SK-N-SH (cell line): ENCODE measurements around the gene PDXP. TPM values are rescaled to one million over a fixed set of nuclear protein-coding genes. Genes with fewer than 3 reads are reported as not detected.

Experiments used
- CTCF ChIA-PET: fragments of 300-600, 350-600 bp; formaldehyde crosslinking; extraction: SDS; loops from one replicate; lab custom pipeline; 2021; lab: Yijun Ruan, JAX
- POLR2A ChIA-PET: fragments of 350-600 bp; sonication (Branson Sonifier 250); formaldehyde crosslinking; extraction: SDS; loops from one replicate; lab custom pipeline; 2020; ENCODE audit warnings: antibody characterized with exemption, inconsistent platforms; lab: Yijun Ruan, JAX
- DNase-seq: peaks from one replicate; pipeline ENCODE4 v3.0.0; 2012
- H2AFZ ChIP-seq: fragments of 200-600 bp; sonication (generic); 2 replicates; pipeline ENCODE4 v1.8.1; 2016; ENCODE audit warnings: antibody characterized with exemption, mild to moderate bottlenecking, low read depth
- H3F3A ChIP-seq: fragments of 200-600 bp; sonication (generic); replicated peaks from 2 replicates; pipeline ENCODE3; 2016; ENCODE audit warnings: antibody characterized with exemption, mild to moderate bottlenecking; ENCODE audit not compliant: insufficient read depth
- H3K27ac ChIP-seq, 2 experiments: fragments of 200-500 bp in 1 of 2; fragments of 200-600 bp in 1 of 2; sonication (Bioruptor generic) in 1 of 2; sonication (generic), shearing (Covaris generic) in 1 of 2; 2 replicates each; pipeline versions ENCODE4 v1.5.1 to v1.6.1; 2014 to 2016; ENCODE audit warnings: low read depth in 2 of 2, inconsistent platforms in 1 of 2, low read length in 1 of 2, mild to moderate bottlenecking in 1 of 2, mixed read lengths in 1 of 2
- H3K27me3 ChIP-seq: fragments of 200-600 bp; sonication (generic), shearing (Covaris generic); 2 replicates; pipeline ENCODE4 v1.6.1; 2016; ENCODE audit warnings: mixed run types; ENCODE audit not compliant: insufficient read depth
- H3K36me3 ChIP-seq, 2 experiments: fragments of 200-500 bp in 1 of 2; fragments of 200-600 bp in 1 of 2; sonication (Bioruptor generic) in 1 of 2; sonication (generic) in 1 of 2; replicated peaks in 1 of 2; 2 replicates each; pipeline versions ENCODE3 to v1.5.1; 2014 to 2016; ENCODE audit warnings: low read length in 1 of 2, mild to moderate bottlenecking in 1 of 2; ENCODE audit not compliant: insufficient read depth in 2 of 2, control insufficient read depth in 1 of 2
- H3K4me1 ChIP-seq, 2 experiments: fragments of 200-500 bp in 1 of 2; fragments of 200-600 bp in 1 of 2; sonication (Bioruptor generic) in 1 of 2; sonication (generic), shearing (Covaris generic) in 1 of 2; 2 replicates each; pipeline versions ENCODE4 v1.5.1 to v1.6.1; 2014 to 2016; ENCODE audit warnings: low read depth in 1 of 2, low read length in 1 of 2, mixed run types in 1 of 2; ENCODE audit not compliant: insufficient read depth in 2 of 2, control insufficient read depth in 1 of 2
- H3K4me2 ChIP-seq: fragments of 200-600 bp; sonication (generic), shearing (Covaris generic); 2 replicates; pipeline ENCODE4 v1.6.1; 2017; ENCODE audit warnings: mixed run types
- H3K4me3 ChIP-seq, 2 experiments: fragments of 200-500 bp in 1 of 2; fragments of 200-600 bp in 1 of 2; sonication (Bioruptor generic) in 1 of 2; sonication (generic), shearing (Covaris generic) in 1 of 2; 2 replicates each; pipeline versions ENCODE4 v1.5.1 to v1.8.1; 2014 to 2016; ENCODE audit warnings: low read depth in 2 of 2, inconsistent platforms in 1 of 2, low read length in 1 of 2, mild to moderate bottlenecking in 1 of 2, mixed read lengths in 1 of 2, moderate library complexity in 1 of 2
- H3K79me2 ChIP-seq: fragments of 200-600 bp; sonication (generic); 2 replicates; pipeline ENCODE4 v1.8.1; 2017; ENCODE audit warnings: mild to moderate bottlenecking; ENCODE audit not compliant: insufficient read depth
- H3K9ac ChIP-seq: fragments of 200-600 bp; sonication (generic); 2 replicates; pipeline ENCODE4 v1.6.1; 2017; ENCODE audit warnings: mixed run types
- H3K9me2 ChIP-seq: fragments of 200-600 bp; sonication (generic); 2 replicates; pipeline ENCODE4 v1.6.1; 2017; ENCODE audit warnings: mixed run types
- H3K9me3 ChIP-seq: fragments of 200-600 bp; sonication (generic); 2 replicates; pipeline ENCODE4 v1.6.1; 2017; ENCODE audit warnings: mixed run types, mild to moderate bottlenecking, moderate library complexity
- H4K20me1 ChIP-seq: fragments of 200-600 bp; sonication (generic); 2 replicates; pipeline ENCODE4 v1.6.1; 2017; ENCODE audit warnings: mild to moderate bottlenecking, mixed run types; ENCODE audit not compliant: insufficient read depth
- CTCF ChIP-seq: fragments of 200-600 bp; sonication (generic); IDR thresholded peaks from 2 replicates; pipeline ENCODE4 v1.6.1; 2017; ENCODE audit warnings: antibody characterized with exemption, mild to moderate bottlenecking, moderate library complexity
- EZH2phosphoT487 ChIP-seq: fragments of 200-600 bp; sonication (generic); IDR thresholded peaks from 2 replicates; pipeline ENCODE4 v1.6.1; 2017; ENCODE audit warnings: low read depth, mixed run types, mild to moderate bottlenecking, antibody characterized with exemption, moderate library complexity, borderline replicate concordance
- FOXJ3 ChIP-seq: sonication (generic); formaldehyde crosslinking; IDR thresholded peaks from 2 replicates; pipeline ENCODE4 v1.5.1; 2020; ENCODE audit warnings: mild to moderate bottlenecking, missing genetic modification reagents
- FOXM1 ChIP-seq: IDR thresholded peaks from 2 replicates; pipeline ENCODE4 v1.4.0; 2012; ENCODE audit warnings: low read depth, mild to moderate bottlenecking
- IRF3 ChIP-seq: fragments of 150-350 bp; IDR thresholded peaks from 2 replicates; pipeline ENCODE4 v1.6.1; 2016; ENCODE audit warnings: mild to moderate bottlenecking, low read depth, low read length
- JUND ChIP-seq: IDR thresholded peaks from 2 replicates; pipeline ENCODE4 v1.4.0; 2012
- MAX ChIP-seq: IDR thresholded peaks from 2 replicates; pipeline ENCODE4 v1.4.0; 2012; ENCODE audit warnings: low read depth
- MXI1 ChIP-seq: IDR thresholded peaks from 2 replicates; pipeline ENCODE4 v1.6.1; 2012; ENCODE audit warnings: mild to moderate bottlenecking, low read depth, low read length, improper control_type of control experiment
- NRF1 ChIP-seq: IDR thresholded peaks from 2 replicates; pipeline ENCODE4 v1.6.1; 2012; ENCODE audit warnings: low read depth, mild to moderate bottlenecking, low read length
- POLR2AphosphoS5 ChIP-seq: IDR thresholded peaks from 2 replicates; pipeline ENCODE4 v1.6.1; 2012; ENCODE audit warnings: low read depth, low read length
- RCOR1 ChIP-seq: fragments of 150-350 bp; IDR thresholded peaks from 2 replicates; pipeline ENCODE4 v1.6.1; 2017; ENCODE audit warnings: antibody characterized with exemption, low read length
- REST ChIP-seq: IDR thresholded peaks from 2 replicates; pipeline ENCODE4 v1.6.1; 2012; ENCODE audit warnings: mild to moderate bottlenecking, low read depth, low read length, moderate library complexity
- SIN3A ChIP-seq: IDR thresholded peaks from 2 replicates; pipeline ENCODE4 v1.6.1; 2012; ENCODE audit warnings: low read depth, mild to moderate bottlenecking, low read length, moderate library complexity, borderline replicate concordance
- TAF1 ChIP-seq: IDR thresholded peaks from 2 replicates; pipeline ENCODE4 v1.6.1; 2012; ENCODE audit warnings: low read depth, mild to moderate bottlenecking, low read length, moderate library complexity, borderline replicate concordance
- TEAD4 ChIP-seq: IDR thresholded peaks from 2 replicates; pipeline ENCODE4 v1.4.0; 2012; ENCODE audit warnings: mild to moderate bottlenecking, borderline replicate concordance; ENCODE audit not compliant: insufficient read depth
- USF1 ChIP-seq: IDR thresholded peaks from 2 replicates; pipeline ENCODE4 v1.4.0; 2012; ENCODE audit warnings: low read depth, borderline replicate concordance
- USF2 ChIP-seq: fragments of 150-350 bp; IDR thresholded peaks from 2 replicates; pipeline ENCODE4 v1.6.1; 2017; ENCODE audit warnings: antibody characterized with exemption, low read length, low read depth, borderline replicate concordance
- YY1 ChIP-seq: IDR thresholded peaks from 2 replicates; pipeline ENCODE4 v1.4.0; 2012; ENCODE audit warnings: low read depth, mild to moderate bottlenecking
- ZBTB33 ChIP-seq: IDR thresholded peaks from 2 replicates; pipeline ENCODE4 v1.4.0; 2012; ENCODE audit warnings: low read depth, borderline replicate concordance
- WGBS: methylation state at CpG from one replicate; pipeline ENCODE4 v1.1.6; 2017; ENCODE audit warnings: low lambda C conversion rate; 5-methylcytosine and 5-hydroxymethylcytosine counted together
- polyA plus RNA-seq, 3 experiments: library from polyadenylated mRNA; depleted of rRNA; stranded (reverse); fragments of >200 nt; gene quantifications; 2 replicates each; pipeline ENCODE4 v1.2.3, GENCODE V29; 2012

PDXP gene
- polyA plus RNA-seq, 1 of the 3 experiments (the other 2 are of a cell fraction) = 22.5 TPM

- no peak for TF ChIP-seq CTCF
- TF ChIP-seq RCOR1 = no peak
- no peak for TF ChIP-seq POLR2AphosphoS5
- TF ChIP-seq FOXM1 = no peak
- no peak for TF ChIP-seq MAX
- TF ChIP-seq EZH2phosphoT487 = no peak
- TF ChIP-seq, all 33 proteins: peak for 0
These were observed 34.5 kb upstream of the PDXP start (continued) for GRCh38 chr22:37624017-37624365.

- Histone ChIP-seq H3K4me1 (peaks cover 0 to 4% of the 10 kb centered on the region in 2 experiments; a peak in 1 of 4 replicates), H3K79me2 (no peaks in the 10 kb centered on the region), H3K9me3 (no peaks in the 10 kb centered on the region), H4K20me1 (no peaks in the 10 kb centered on the region), H3K9ac (no peak overlapping the region), H2AFZ (no peak overlapping the region), H3F3A (peaks cover 11% of the 10 kb centered on the region), H3K27ac (no peak overlapping the region), H3K4me3 (no peak overlapping the region), H3K4me2 (no peak overlapping the region), H3K9me2 (no peaks in the 10 kb centered on the region), H3K27me3 (no peaks in the 10 kb centered on the region), H3K36me3 (peaks cover 5 to 39% of the 10 kb centered on the region in 2 experiments)
- DNase-seq = no peak
- ChIA-PET POLR2A (interaction anchor here (1.6 kb wide), 1 partner anchor 9 kb away, joined by 8 read pairs; no protein-coding TSS in a partner anchor), CTCF (interaction anchor here (1.0 to 34.3 kb wide), 5 partner anchors 9 to 44 kb away, joined by 4 to 898 read pairs (median 7); partner anchors contain the start of genes LGALS1, NOL12 and PDXP)
- 99% methylated on average over 7 of the region's 7 CpGs for WGBS
- TF ChIP-seq TAF1 (no peak), NRF1 (no peak), USF1 (no peak), MXI1 (no peak), REST (no peak), ZBTB33 (no peak), IRF3 (no peak), FOXJ3 (CRISPR knock-in tag) (no peak), RCOR1 (no peak), MAX (no peak), TEAD4 (no peak), JUND (no peak), SIN3A (no peak), YY1 (no peak), EZH2phosphoT487 (no peak), USF2 (no peak)
These were observed 33.6 kb upstream of the PDXP start for GRCh38 chr22:37624876-37625275.
